GM10266 (cell line): ENCODE data around the gene EED.

ENCODE experiments used
- DNase-seq: peaks from one replicate; pipeline ENCODE4 v3.0.0; 2012; ENCODE audit errors: extremely low spot score
- CTCF ChIP-seq: IDR thresholded peaks from 2 replicates; pipeline ENCODE4 v1.5.1; 2012; ENCODE audit warnings: mild to moderate bottlenecking, low read depth; ENCODE audit not compliant: control insufficient read depth, insufficient read depth; ENCODE audit errors: missing control alignments

Gene EED

GRCh38 chr11:86314636-86315035, 70.1 kb downstream of the EED start:
- DNase-seq: no peak
- no peak for TF ChIP-seq CTCF
